K562 (cell line): ENCODE measurements around the gene NAPA.

Experiments
- MECOM ChIP-seq: fragments of 250-450 bp; sonication (Bioruptor Pico); IDR thresholded peaks from 2 replicates; pipeline ENCODE4 v1.8.0; 2022; ENCODE audit warnings: inconsistent platforms
- SETDB1 ChIP-seq: IDR thresholded peaks from one replicate; pipeline ENCODE4 v1.6.1; 2012; ENCODE audit warnings: low read length, control low read depth, inconsistent platforms
- SMARCA4 ChIP-seq: fragments of 450-650 bp; IDR thresholded peaks from 2 replicates; pipeline ENCODE4 v1.6.1; 2016
- SRF ChIP-seq, 2 experiments: fragments of 250-450, 450-650 bp in 1 of 2; sonication (Bioruptor Pico) in 1 of 2; sonication (generic) in 1 of 2; formaldehyde crosslinking; IDR thresholded peaks; 2 replicates each; pipeline versions ENCODE4 v1.5.0 to v1.5.1; 2020 to 2022; ENCODE audit warnings: mild to moderate bottlenecking in 1 of 2, missing genetic modification reagents in 1 of 2
- TF ChIP-seq, protein P1 (sequence below), 3 experiments: IDR thresholded peaks in 2 of 3; conservative IDR thresholded peaks in 1 of 3; 2 replicates each; pipeline ENCODE4 v1.5.1; 2011 to 2012; ENCODE audit warnings: low read length in 3 of 3, mild to moderate bottlenecking in 3 of 3, control low read depth in 2 of 3, improper control_type of control experiment in 1 of 3, inconsistent platforms in 1 of 3, low read depth in 1 of 3, mixed read lengths in 1 of 3, moderate library complexity in 1 of 3; ENCODE audit not compliant: insufficient read depth in 2 of 3

DNA sequence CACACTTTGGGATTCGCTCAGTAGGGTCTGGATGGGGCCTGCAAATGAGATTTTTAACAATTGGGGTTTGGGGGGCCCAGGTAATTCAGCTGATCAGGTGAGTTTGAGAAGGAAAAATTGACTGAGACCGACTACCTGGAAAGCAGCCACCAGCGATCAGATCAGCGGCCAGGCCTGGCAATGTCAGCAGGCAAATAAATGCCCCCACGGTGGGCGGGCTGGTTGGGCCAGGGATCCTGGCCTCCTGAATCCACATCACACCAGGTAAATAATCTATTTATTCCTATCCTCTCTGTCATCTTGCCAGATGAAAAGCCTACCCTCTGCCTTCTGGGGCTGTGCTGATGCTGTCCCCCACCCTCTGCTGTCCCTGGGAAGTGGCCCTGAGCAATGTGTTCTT, 9.4 kb downstream of the NAPA start:
- TF ChIP-seq, protein P1, sequence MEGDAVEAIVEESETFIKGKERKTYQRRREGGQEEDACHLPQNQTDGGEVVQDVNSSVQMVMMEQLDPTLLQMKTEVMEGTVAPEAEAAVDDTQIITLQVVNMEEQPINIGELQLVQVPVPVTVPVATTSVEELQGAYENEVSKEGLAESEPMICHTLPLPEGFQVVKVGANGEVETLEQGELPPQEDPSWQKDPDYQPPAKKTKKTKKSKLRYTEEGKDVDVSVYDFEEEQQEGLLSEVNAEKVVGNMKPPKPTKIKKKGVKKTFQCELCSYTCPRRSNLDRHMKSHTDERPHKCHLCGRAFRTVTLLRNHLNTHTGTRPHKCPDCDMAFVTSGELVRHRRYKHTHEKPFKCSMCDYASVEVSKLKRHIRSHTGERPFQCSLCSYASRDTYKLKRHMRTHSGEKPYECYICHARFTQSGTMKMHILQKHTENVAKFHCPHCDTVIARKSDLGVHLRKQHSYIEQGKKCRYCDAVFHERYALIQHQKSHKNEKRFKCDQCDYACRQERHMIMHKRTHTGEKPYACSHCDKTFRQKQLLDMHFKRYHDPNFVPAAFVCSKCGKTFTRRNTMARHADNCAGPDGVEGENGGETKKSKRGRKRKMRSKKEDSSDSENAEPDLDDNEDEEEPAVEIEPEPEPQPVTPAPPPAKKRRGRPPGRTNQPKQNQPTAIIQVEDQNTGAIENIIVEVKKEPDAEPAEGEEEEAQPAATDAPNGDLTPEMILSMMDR (IDR thresholded peaks at IDR 0.05 in 2 of 3, conservative IDR thresholded peaks at IDR 0.05 in 1 of 3; ENCODE audit: insufficient read depth in 2 of 3, low read depth in 1 of 3, low read length in 3 of 3) = no peak
- TF ChIP-seq SRF (CRISPR knock-in tag; IDR thresholded peaks at IDR 0.05) (no peak), MECOM (CRISPR knock-in tag) (no peak), SMARCA4 (no peak), SETDB1 (no peak)
